Measurements from ENCODE around the gene PELO. TPM values are rescaled to one million over a fixed set of nuclear protein-coding genes. Genes with fewer than 3 reads are reported as not detected.

Gene PELO
- total RNA-seq, 2 experiments from 2014 or later: 11.4 to 12.8 TPM

DNA sequence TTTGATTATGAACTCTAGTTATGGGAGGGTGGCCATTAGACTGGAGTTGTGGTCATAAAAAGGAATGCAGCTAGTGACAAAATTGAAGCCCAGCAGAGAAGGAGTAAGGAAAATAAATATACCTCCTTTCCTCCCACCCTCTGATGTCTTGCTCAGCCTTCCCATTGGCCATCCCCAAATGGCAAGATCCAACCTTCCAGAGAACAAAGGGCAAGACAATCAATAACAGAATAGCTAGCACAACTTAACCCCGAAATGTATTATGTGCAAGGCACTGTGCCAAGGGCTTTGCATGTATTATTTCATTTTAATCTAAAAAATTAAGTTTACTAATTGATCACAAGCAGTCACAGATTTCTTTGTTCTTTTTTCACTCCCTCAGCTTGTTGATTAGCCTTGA lies 3.6 kb downstream of the PELO start:
- Mint-ChIP-seq H3K36me3 (ENCODE audit: low read depth) (no peaks in the 10 kb centered on the region), H3K4me3 (no peak overlapping the region)
- DNase-seq: no peak

DNA sequence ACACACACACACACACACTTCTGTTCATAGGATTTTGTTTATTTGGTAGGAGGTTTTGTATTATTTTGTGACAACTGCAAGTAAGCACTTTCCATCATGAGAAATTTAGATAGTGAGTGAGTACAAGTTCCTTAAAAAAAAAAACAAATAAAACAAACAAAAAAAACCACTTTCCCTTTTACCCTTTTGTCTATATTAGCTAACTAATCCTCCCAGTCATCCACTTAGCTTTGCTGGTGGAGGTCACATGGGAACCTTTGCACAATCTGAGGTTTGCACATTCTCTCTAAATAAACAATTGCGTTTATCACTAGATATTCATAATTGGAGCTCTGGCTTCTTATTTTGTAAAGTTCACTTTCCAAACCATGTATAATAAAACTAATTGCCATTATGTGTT lies 6.8 kb downstream of the PELO start:
- intact Hi-C loops (cut with micrococcal nuclease): no loop called here
- Mint-ChIP-seq H3K4me1 (ENCODE audit: low read depth) (peaks cover 17% of the 10 kb centered on the region), H3K9me3 (no peaks in the 10 kb centered on the region), H3K27me3 (ENCODE audit: low read depth) (no peaks in the 10 kb centered on the region), H3K27ac (no peak overlapping the region), H3K36me3 (ENCODE audit: low read depth) (no peaks in the 10 kb centered on the region), H3K4me3 (no peak overlapping the region)
- DNase-seq: no peak
- CTCF ChIA-PET: no interaction called here

More for the DNA sequence above, 3.6 kb downstream of the PELO start:
- CTCF ChIA-PET: no interaction called here
- H3K9me3 Mint-ChIP-seq: no peaks in the 10 kb centered on the region
- H3K27me3 Mint-ChIP-seq (ENCODE audit: low read depth): peaks cover 4% of the 10 kb centered on the region
- H3K27ac Mint-ChIP-seq: no peak overlapping the region
- peaks cover 14% of the 10 kb centered on the region for H3K4me1 Mint-ChIP-seq (ENCODE audit: low read depth)
- intact Hi-C loops (cut with micrococcal nuclease): no loop called here

DNA sequence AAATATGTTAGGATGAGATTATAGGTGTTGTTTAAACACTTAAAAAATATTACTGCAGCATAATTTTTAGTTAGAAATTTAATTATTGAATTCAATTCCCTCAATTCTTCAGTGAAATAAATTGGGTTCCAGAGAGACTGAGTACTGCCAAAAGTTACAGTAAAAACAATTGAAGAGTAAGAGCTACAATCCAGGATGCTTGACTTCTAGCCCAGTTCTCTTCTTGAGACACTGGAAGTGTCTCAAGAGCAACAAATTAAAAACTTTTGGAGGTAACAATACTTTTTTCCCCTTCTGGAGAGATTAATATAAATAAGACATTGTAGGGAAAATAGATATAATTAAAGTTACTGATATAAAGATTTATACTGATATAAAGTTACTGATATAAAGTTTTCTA lies 8.3 kb downstream of the PELO start:
- no peaks in the 10 kb centered on the region for H3K9me3 Mint-ChIP-seq
- peaks cover 20% of the 10 kb centered on the region for H3K4me1 Mint-ChIP-seq (ENCODE audit: low read depth)
- H3K27ac Mint-ChIP-seq: no peak overlapping the region
- no peak overlapping the region for H3K4me3 Mint-ChIP-seq
- H3K27me3 Mint-ChIP-seq (ENCODE audit: low read depth): no peaks in the 10 kb centered on the region
- DNase-seq: no peak
- intact Hi-C loops (cut with micrococcal nuclease): no loop called here
- peaks cover 10% of the 10 kb centered on the region for H3K36me3 Mint-ChIP-seq (ENCODE audit: low read depth)
- CTCF ChIA-PET: interaction anchor here (1.1 kb wide), 1 partner anchor 102 kb away, joined by 3 read pairs; no protein-coding TSS in a partner anchor

DNA sequence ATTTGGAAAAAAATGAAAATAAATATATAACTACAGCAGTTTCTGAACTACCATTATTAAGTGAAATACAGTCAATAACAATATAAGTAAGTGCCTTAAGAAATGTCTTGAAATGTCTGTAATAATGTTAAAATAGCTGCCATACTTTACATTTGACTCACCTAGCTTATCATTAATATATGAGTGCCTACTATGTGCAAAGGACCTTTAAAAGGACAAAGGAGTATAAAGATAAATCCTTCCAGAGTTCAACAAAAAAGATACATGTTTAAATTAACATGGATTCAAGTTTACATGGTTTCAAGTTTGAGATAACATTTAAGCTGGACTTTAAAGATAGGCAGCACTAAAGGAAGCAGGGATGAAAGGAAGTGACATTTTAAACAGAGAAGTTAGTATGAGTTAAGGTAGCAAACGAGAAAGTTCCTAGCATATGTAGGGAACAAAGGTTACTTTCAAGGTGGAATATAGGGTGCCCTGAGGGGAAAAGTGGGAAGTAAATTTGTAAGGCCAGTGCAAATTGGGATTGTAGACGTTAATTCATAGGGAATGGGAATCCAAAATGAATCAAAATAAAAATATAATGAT lies 8.9 kb downstream of the PELO start:
- CTCF ChIA-PET: interaction anchor here (1.1 kb wide), 1 partner anchor 103 kb away, joined by 3 read pairs; no protein-coding TSS in a partner anchor
- intact Hi-C loops (cut with micrococcal nuclease): no loop called here
- DNase-seq: no peak
- H3K4me3 Mint-ChIP-seq: no peak overlapping the region
- H3K36me3 Mint-ChIP-seq (ENCODE audit: low read depth): peaks cover 16% of the 10 kb centered on the region
- no peaks in the 10 kb centered on the region for H3K9me3 Mint-ChIP-seq
- H3K4me1 Mint-ChIP-seq (ENCODE audit: low read depth): peaks cover 24% of the 10 kb centered on the region
- no peak overlapping the region for H3K27ac Mint-ChIP-seq
- no peaks in the 10 kb centered on the region for H3K27me3 Mint-ChIP-seq (ENCODE audit: low read depth)

DNA sequence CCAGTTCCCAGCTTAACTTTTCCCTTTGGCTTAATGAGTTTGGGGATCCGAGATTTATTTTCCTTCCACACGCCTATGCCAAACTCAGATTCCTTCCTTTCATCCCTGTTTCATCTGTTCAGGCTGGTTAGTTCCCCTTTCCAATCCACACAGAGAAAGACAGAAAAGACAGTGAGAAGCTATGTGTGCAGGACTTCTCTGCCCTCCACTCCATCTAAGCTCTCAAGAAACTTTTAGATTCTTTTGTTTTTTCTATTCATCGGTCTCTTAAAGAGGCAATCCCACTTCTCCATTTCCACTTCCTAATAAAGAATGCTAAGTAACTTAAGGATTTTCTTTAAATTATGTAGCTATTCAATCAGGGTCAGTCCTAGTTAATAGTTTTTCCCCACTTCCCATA lies 11.2 kb downstream of the PELO start:
- intact Hi-C loops (cut with micrococcal nuclease): loop anchor here (1.0 kb wide), 2 partner anchors 28 to 232 kb away; no protein-coding TSS in a partner anchor
- peak overlapping the region; percentile 93 for H3K4me3 Mint-ChIP-seq
- H3K9me3 Mint-ChIP-seq: no peaks in the 10 kb centered on the region
- peak overlapping the region; percentile 93 for H3K27ac Mint-ChIP-seq
- peaks cover 37% of the 10 kb centered on the region for H3K4me1 Mint-ChIP-seq (ENCODE audit: low read depth)
- DNase-seq: no peak
- H3K36me3 Mint-ChIP-seq (ENCODE audit: low read depth): peaks cover 25% of the 10 kb centered on the region
- CTCF ChIA-PET: interaction anchor here (0.5 to 2.2 kb wide), 7 partner anchors 9 to 142 kb away, joined by 3 to 13 read pairs (median 5); partner anchors contain the start of genes ITGA1 and PELO
- H3K27me3 Mint-ChIP-seq (ENCODE audit: low read depth): no peaks in the 10 kb centered on the region

DNA sequence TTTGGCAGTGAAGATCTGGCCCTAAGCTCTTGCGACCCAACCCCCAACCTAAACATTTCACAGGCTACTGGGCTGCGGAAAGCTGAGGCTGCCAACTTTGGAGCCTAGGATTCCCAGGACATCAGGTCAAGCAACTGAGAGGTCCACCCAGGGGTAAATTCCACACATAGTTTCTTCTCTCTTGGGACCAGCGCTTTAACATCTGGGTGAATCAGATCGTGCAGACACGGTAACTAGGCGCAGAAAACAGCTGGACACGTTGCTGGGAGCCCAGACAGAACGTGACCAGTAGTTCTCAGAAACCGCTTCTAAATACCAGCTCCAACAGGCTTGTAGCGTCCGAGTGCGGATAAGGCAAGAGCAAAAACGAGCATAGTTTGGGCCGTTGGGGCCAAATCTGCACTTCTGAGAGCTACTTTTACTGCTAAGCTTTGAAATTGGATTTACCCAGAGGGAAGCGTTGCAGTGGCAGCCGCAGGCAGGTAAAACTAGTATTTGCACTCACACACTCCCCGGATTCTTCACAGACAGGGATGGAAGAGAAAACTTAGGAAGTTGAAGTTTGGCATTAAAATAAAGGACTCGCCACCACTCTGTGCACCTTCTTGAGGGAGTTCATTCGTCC lies 11.8 kb downstream of the PELO start:
- peak overlapping the region; percentile 93 for H3K4me3 Mint-ChIP-seq
- DNase-seq: peak; percentile 46
- CTCF ChIA-PET: interaction anchor here (0.5 to 2.2 kb wide), 9 partner anchors 9 to 236 kb away, joined by 3 to 13 read pairs (median 4); partner anchors contain the start of genes ITGA1 and PELO
- H3K9me3 Mint-ChIP-seq: no peaks in the 10 kb centered on the region
- intact Hi-C loops (cut with micrococcal nuclease): loop anchor here (1.0 kb wide), 2 partner anchors 28 to 232 kb away; no protein-coding TSS in a partner anchor
- H3K36me3 Mint-ChIP-seq (ENCODE audit: low read depth): peaks cover 29% of the 10 kb centered on the region
- H3K27me3 Mint-ChIP-seq (ENCODE audit: low read depth): no peaks in the 10 kb centered on the region
- H3K27ac Mint-ChIP-seq: peak overlapping the region; percentile 93
- peaks cover 42% of the 10 kb centered on the region for H3K4me1 Mint-ChIP-seq (ENCODE audit: low read depth)

DNA sequence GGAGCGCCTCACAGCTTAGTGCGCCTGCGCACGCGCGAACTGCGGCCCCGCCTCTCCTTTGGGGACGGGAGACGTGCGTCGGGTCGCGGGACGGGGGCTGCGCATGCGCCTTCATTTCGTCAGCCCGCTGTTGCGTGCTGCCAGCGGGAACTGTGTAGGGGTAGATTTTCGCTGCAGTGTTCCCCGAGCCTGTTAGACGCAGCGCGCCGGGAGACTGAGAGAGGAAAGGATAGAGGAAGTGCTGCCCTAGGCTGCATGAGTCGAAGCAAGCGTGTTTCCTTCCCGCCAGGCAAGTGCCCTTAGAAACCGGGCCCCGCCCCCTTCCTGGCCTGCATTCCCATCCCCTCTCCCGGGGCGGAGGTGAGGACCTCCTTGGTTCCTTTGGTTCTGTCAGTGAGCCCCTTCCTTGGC lies 12.3 kb downstream of the PELO start:
- CTCF ChIA-PET: interaction anchor here (0.9 to 2.2 kb wide), 6 partner anchors 10 to 236 kb away, joined by 3 to 13 read pairs (median 6); partner anchors contain the start of genes ITGA1 and PELO
- DNase-seq: peak; percentile 95
- Mint-ChIP-seq H3K4me1 (ENCODE audit: low read depth) (peaks cover 46% of the 10 kb centered on the region), H3K4me3 (peak overlapping the region; percentile 93), H3K9me3 (no peaks in the 10 kb centered on the region), H3K36me3 (ENCODE audit: low read depth) (peaks cover 32% of the 10 kb centered on the region), H3K27me3 (ENCODE audit: low read depth) (no peaks in the 10 kb centered on the region), H3K27ac (peak overlapping the region; percentile 93)
- intact Hi-C loops (cut with micrococcal nuclease): loop anchor here (1.0 to 5.0 kb wide), 10 partner anchors 13 to 1512 kb away; partner anchors contain the start of genes ARL15, ITGA1, ITGA2 and MOCS2

DNA sequence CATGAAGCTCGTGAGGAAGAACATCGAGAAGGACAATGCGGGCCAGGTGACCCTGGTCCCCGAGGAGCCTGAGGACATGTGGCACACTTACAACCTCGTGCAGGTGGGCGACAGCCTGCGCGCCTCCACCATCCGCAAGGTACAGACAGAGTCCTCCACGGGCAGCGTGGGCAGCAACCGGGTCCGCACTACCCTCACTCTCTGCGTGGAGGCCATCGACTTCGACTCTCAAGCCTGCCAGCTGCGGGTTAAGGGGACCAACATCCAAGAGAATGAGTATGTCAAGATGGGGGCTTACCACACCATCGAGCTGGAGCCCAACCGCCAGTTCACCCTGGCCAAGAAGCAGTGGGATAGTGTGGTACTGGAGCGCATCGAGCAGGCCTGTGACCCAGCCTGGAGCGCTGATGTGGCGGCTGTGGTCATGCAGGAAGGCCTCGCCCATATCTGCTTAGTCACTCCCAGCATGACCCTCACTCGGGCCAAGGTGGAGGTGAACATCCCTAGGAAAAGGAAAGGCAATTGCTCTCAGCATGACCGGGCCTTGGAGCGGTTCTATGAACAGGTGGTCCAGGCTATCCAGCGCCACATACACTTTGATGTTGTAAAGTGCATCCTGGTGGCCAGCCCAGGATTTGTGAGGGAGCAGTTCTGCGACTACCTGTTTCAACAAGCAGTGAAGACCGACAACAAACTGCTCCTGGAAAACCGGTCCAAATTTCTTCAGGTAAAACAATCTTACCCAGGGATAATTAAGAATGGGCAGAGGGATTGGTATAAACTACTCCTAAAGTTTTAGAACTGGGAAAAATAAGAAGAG lies 12.9 kb downstream of the PELO start:
- CTCF ChIA-PET: interaction anchor here (0.6 to 2.2 kb wide), 7 partner anchors 11 to 190 kb away, joined by 3 to 13 read pairs (median 5); partner anchors contain the start of genes ITGA1 and PELO
- Mint-ChIP-seq H3K4me1 (ENCODE audit: low read depth) (peaks cover 50% of the 10 kb centered on the region), H3K4me3 (peak overlapping the region; percentile 93), H3K27ac (peak overlapping the region; percentile 93), H3K27me3 (ENCODE audit: low read depth) (no peaks in the 10 kb centered on the region), H3K36me3 (ENCODE audit: low read depth) (peaks cover 36% of the 10 kb centered on the region), H3K9me3 (no peaks in the 10 kb centered on the region)
- intact Hi-C loops (cut with micrococcal nuclease): loop anchor here (1.0 to 5.0 kb wide), 8 partner anchors 13 to 1512 kb away; partner anchors contain the start of genes ARL15, ITGA1, ITGA2 and MOCS2
- DNase-seq: peak; percentile 73

DNA sequence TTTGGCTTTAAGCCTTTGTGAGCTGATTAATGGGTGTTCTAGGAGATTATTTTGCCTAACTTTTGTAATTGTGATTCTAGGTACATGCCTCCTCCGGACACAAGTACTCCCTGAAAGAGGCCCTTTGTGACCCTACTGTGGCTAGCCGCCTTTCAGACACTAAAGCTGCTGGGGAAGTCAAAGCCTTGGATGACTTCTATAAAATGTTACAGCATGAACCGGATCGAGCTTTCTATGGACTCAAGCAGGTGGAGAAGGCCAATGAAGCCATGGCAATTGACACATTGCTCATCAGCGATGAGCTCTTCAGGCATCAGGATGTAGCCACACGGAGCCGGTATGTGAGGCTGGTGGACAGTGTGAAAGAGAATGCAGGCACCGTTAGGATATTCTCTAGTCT lies 13.6 kb downstream of the PELO start:
- H3K27me3 Mint-ChIP-seq (ENCODE audit: low read depth): no peaks in the 10 kb centered on the region
- intact Hi-C loops (cut with micrococcal nuclease): loop anchor here (2.0 to 5.0 kb wide), 3 partner anchors 186 to 1511 kb away; partner anchors contain the start of genes ARL15, ITGA2 and MOCS2
- H3K36me3 Mint-ChIP-seq (ENCODE audit: low read depth): peaks cover 38% of the 10 kb centered on the region
- H3K9me3 Mint-ChIP-seq: no peaks in the 10 kb centered on the region
- H3K4me1 Mint-ChIP-seq (ENCODE audit: low read depth): peaks cover 52% of the 10 kb centered on the region
- CTCF ChIA-PET: interaction anchor here (0.6 to 1.3 kb wide), 4 partner anchors 22 to 190 kb away, joined by 3 to 5 read pairs (median 4); no protein-coding TSS in a partner anchor
- peak overlapping the region; percentile 93 for H3K27ac Mint-ChIP-seq
- DNase-seq: no peak
- peak overlapping the region; percentile 93 for H3K4me3 Mint-ChIP-seq

DNA sequence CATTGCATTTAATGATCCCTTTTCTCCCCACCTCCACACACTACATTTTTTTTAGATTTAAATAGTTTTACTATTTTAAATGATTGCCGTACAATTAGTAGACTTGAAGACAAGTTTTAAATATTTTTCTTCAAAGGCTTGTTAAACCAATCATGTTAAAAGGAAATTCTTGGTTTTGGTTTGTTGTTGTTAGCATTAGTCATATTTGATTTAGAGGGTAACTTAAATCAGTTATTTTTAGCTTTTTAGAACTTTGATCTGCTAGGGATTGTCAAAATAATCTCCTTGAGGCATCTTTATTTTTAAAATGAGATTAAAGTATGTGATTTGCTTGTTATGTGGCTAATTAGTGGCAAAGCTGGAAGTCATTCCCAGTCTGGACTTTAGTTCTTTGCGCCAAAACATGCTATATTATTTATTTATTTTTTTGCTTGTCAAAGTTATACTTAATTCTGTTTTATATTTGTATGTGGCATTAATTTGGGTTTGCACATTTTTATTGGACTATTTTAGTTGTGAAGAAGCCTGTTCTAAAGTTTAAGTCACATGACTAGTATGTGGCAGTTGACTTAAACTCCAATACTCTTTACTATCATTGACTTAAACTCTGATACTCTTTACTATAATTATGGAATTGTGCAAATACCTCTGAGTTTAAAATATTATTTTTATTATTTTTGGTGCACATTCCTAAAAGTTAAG lies 14.7 kb downstream of the PELO start:
- CTCF ChIA-PET: interaction anchor here (0.8 to 0.9 kb wide), 2 partner anchors 20 to 111 kb away, joined by 3 read pairs; no protein-coding TSS in a partner anchor
- peaks cover 38% of the 10 kb centered on the region for H3K36me3 Mint-ChIP-seq (ENCODE audit: low read depth)
- DNase-seq: no peak

DNA sequence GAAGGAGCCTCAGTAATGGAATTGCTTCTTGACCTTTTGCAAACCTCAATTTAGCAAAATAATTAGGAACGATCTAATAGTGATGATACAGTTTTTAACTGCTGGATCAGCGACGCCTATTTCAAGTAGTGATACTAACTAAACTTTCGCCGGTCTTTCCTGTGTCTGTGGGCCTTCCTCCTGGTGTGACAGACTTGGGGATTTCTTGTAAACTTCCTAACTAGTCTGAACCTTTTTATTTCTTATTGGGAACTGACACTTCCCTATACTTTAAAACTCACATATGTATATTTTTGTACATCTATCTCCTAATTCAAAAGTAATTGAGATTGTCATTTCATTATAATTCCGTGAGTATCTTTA lies 15.2 kb downstream of the PELO start:
- peaks cover 51% of the 10 kb centered on the region for H3K4me1 Mint-ChIP-seq (ENCODE audit: low read depth)
- H3K27ac Mint-ChIP-seq: no peak overlapping the region
- H3K9me3 Mint-ChIP-seq: no peaks in the 10 kb centered on the region
- no peak for DNase-seq
- CTCF ChIA-PET: interaction anchor here (1.8 kb wide), 1 partner anchor 16 kb away, joined by 7 read pairs; the partner anchor contains the start of genes ITGA1 and PELO
- H3K36me3 Mint-ChIP-seq (ENCODE audit: low read depth): peaks cover 38% of the 10 kb centered on the region
- H3K4me3 Mint-ChIP-seq: peak overlapping the region; percentile 13
- intact Hi-C loops (cut with micrococcal nuclease): loop anchor here (5.0 kb wide), 2 partner anchors 184 to 1509 kb away; partner anchors contain the start of genes ARL15 and ITGA2
- no peaks in the 10 kb centered on the region for H3K27me3 Mint-ChIP-seq (ENCODE audit: low read depth)

More for the DNA sequence above, 14.7 kb downstream of the PELO start:
- peak overlapping the region; percentile 93 for H3K4me3 Mint-ChIP-seq
- intact Hi-C loops (cut with micrococcal nuclease): loop anchor here (5.0 kb wide), 2 partner anchors 185 to 1510 kb away; partner anchors contain the start of genes ARL15 and ITGA2
- peaks cover 48% of the 10 kb centered on the region for H3K4me1 Mint-ChIP-seq (ENCODE audit: low read depth)
- H3K27ac Mint-ChIP-seq: no peak overlapping the region
- H3K9me3 Mint-ChIP-seq: no peaks in the 10 kb centered on the region
- no peaks in the 10 kb centered on the region for H3K27me3 Mint-ChIP-seq (ENCODE audit: low read depth)

Data from activated naive CD4-positive, alpha-beta T cell treated with anti-CD3 and anti-CD28 coated beads for 36 hours (primary cell).